ENCODE data around the gene CEBPZ. TPM values are rescaled to one million over a fixed set of nuclear protein-coding genes. Genes with fewer than 3 reads are reported as not detected.
A peak's percentile ranks its signal among the peaks of the same experiment; 100 is the strongest.

CEBPZ gene, protein sequence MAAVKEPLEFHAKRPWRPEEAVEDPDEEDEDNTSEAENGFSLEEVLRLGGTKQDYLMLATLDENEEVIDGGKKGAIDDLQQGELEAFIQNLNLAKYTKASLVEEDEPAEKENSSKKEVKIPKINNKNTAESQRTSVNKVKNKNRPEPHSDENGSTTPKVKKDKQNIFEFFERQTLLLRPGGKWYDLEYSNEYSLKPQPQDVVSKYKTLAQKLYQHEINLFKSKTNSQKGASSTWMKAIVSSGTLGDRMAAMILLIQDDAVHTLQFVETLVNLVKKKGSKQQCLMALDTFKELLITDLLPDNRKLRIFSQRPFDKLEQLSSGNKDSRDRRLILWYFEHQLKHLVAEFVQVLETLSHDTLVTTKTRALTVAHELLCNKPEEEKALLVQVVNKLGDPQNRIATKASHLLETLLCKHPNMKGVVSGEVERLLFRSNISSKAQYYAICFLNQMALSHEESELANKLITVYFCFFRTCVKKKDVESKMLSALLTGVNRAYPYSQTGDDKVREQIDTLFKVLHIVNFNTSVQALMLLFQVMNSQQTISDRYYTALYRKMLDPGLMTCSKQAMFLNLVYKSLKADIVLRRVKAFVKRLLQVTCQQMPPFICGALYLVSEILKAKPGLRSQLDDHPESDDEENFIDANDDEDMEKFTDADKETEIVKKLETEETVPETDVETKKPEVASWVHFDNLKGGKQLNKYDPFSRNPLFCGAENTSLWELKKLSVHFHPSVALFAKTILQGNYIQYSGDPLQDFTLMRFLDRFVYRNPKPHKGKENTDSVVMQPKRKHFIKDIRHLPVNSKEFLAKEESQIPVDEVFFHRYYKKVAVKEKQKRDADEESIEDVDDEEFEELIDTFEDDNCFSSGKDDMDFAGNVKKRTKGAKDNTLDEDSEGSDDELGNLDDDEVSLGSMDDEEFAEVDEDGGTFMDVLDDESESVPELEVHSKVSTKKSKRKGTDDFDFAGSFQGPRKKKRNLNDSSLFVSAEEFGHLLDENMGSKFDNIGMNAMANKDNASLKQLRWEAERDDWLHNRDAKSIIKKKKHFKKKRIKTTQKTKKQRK
- total RNA-seq (2016; rRNA removed; fragmentation: Illumina TruSeq; extraction: Trizol), result 117 and 182 TPM in 2 replicates
- 8.5 and 11.8 TPM in 2 replicates for total RNA-seq (2016; cell fraction: cytosol; rRNA removed; fragmentation: Illumina TruSeq; extraction: Trizol; ENCODE audit: low read depth)
- total RNA-seq (2016; cell fraction: insoluble cytoplasmic fraction; rRNA removed; fragmentation: Illumina TruSeq; extraction: Trizol), result 114 and 185 TPM in 2 replicates
- 25.5 and 32.8 TPM in 2 replicates for total RNA-seq (2016; cell fraction: membrane; rRNA removed; fragmentation: Illumina TruSeq; extraction: Trizol)
- 68.6 and 73.2 TPM in 2 replicates for total RNA-seq (2016; cell fraction: nucleus; rRNA removed; fragmentation: Illumina TruSeq; extraction: Trizol)
- polyA plus RNA-seq (2011; rRNA removed), result 10.7 and 14.4 TPM in 2 replicates
- 4.0 and 7.7 TPM in 2 replicates for polyA plus RNA-seq (2011; cell fraction: cytosol; rRNA removed)
- 7.1 and 10.6 TPM in 2 replicates for polyA plus RNA-seq (2011; cell fraction: nucleus; rRNA removed)
- 44.5 and 58.7 TPM in 2 replicates for polyA plus RNA-seq (2012)
- polyA plus RNA-seq (2016; cell fraction: cytosol; fragmentation: Illumina TruSeq; extraction: Trizol; ENCODE audit: low read depth), result 4.6 and 4.7 TPM in 2 replicates
- 124 and 132 TPM in 2 replicates for polyA plus RNA-seq (2016; cell fraction: insoluble cytoplasmic fraction; fragmentation: Illumina TruSeq; extraction: Trizol; ENCODE audit: low read depth)
- polyA plus RNA-seq (2016; cell fraction: membrane; fragmentation: Illumina TruSeq; extraction: Trizol; ENCODE audit: low read depth), result 10.1 and 10.4 TPM in 2 replicates
- 77.9 and 78.7 TPM in 2 replicates for polyA plus RNA-seq (2016; cell fraction: nucleus; fragmentation: Illumina TruSeq; extraction: Trizol; ENCODE audit: insufficient read depth, low read depth)
- 8.7 and 17.2 TPM in 2 replicates for polyA minus RNA-seq (2011; rRNA and poly(A)+ RNA removed; ENCODE audit: low replicate concordance)
- 17.0 and 22.0 TPM in 2 replicates for polyA minus RNA-seq (2011; cell fraction: cytosol; rRNA and poly(A)+ RNA removed)
- 54.3 and 66.8 TPM in 2 replicates for polyA minus RNA-seq (2011; cell fraction: nucleus; rRNA and poly(A)+ RNA removed)
- Bru-seq, nascent RNA, result percentile 94 among the genes with signal in this experiment
- percentile 94 among the genes with signal in this experiment for BruChase-seq, experiment 1, labeled RNA remaining after a 6-hour chase
- BruChase-seq, experiment 2, labeled RNA remaining after a 2-hour chase, result percentile 95 among the genes with signal in this experiment
- long read RNA-seq, experiment 1, transcript CEBPZ-201 (16 exons, 3,463 nt), result major isoform, 19 of 61 reads
- long read RNA-seq, experiment 1, partial matches to known transcripts, result 41 of 61 reads
- long read RNA-seq, experiment 1, other reads (novel, unspliced or antisense), result 1 of 61 reads
- long read RNA-seq, experiment 2, transcript CEBPZ-203 (5 exons, 611 nt), result minor isoform, 11 of 104 reads
- long read RNA-seq, experiment 2, transcript CEBPZ-201 (16 exons, 3,463 nt), result major isoform, 32 of 104 reads
- long read RNA-seq, experiment 2, partial matches to known transcripts, result 52 of 104 reads
- long read RNA-seq, experiment 2, other reads (novel, unspliced or antisense), result 9 of 104 reads

- H3K79me2 ChIP-seq (ENCODE audit: insufficient read depth, low read length), result peaks cover 88% of the 10 kb centered on the region
- POLR2A ChIA-PET, result interaction anchor here (0.6 to 2.4 kb wide), 19 partner anchors 9 to 1520 kb away, joined by 3 to 14 read pairs (median 3); partner anchors contain the start of genes CEBPZOS, EIF2AK2, PRKD3 and RMDN2
- intact Hi-C loops (cut with micrococcal nuclease; ENCODE audit: unreplicated experiment), result loop anchor here (1.0 to 10.0 kb wide), 4 partner anchors 35 to 147 kb away; partner anchors contain the start of genes CEBPZOS, GPATCH11, HEATR5B and PRKD3
- peak; percentile 82 for FAIRE-seq
- H3K4me1 ChIP-seq (ENCODE audit: insufficient read depth, low read length), result peaks cover 51% of the 10 kb centered on the region
- peak within 1 kb of the TSS; percentile 76 for H3K27ac ChIP-seq (ENCODE audit: extremely low read length, insufficient read depth, low read length)
- peak within 1 kb of the TSS; percentile 45 for H2AFZ ChIP-seq (ENCODE audit: low read length)
- no peaks in the 10 kb centered on the region; a peak in 1 of 5 replicates for H3K27me3 ChIP-seq (ENCODE audit: control insufficient read depth in 1 of 2, insufficient read depth in 2 of 2, low read length in 2 of 2)
- in situ Hi-C loops (cut with HindIII; ENCODE audit: extremely low pct_ligation_motif_present, low pct_unique_long_range_greater_than_20kb), result no loop called here
- H3K36me3 ChIP-seq (replicated peaks in 1 of 2; ENCODE audit: control insufficient read depth in 1 of 2, insufficient read depth in 2 of 2, low read length in 2 of 2), result peaks cover 8 to 23% of the 10 kb centered on the region in 2 experiments
- peaks cover 16% of the 10 kb centered on the region; the same call in 1 of the 2 replicates for H4K20me1 ChIP-seq (ENCODE audit: insufficient read depth, low read length)
- no TSS peak for BruUV-seq (replicated peaks)
- H3K4me2 ChIP-seq (ENCODE audit: low read depth, low read length), result peak within 1 kb of the TSS; percentile 88
- peak; percentile 98 for ATAC-seq
- H3K9me3 ChIP-seq (ENCODE audit: low read length), result no peaks in the 10 kb centered on the region
- peak within 1 kb of the TSS; percentile 84 to 99 (median 95) for H3K4me3 ChIP-seq (replicated peaks in 1 of 3; ENCODE audit: insufficient read depth in 1 of 3, low read depth in 2 of 3, low read length in 3 of 3)
- DNase-seq (ENCODE audit: low spot score), result peak; percentile 93
- peak within 1 kb of the TSS; percentile 94 for H3K9ac ChIP-seq (ENCODE audit: insufficient read depth, low read depth, low read length)
- 4% methylated on average over 63 of the region's 73 CpGs for WGBS (ENCODE audit: low lambda C conversion rate)
- CTCF ChIA-PET (ENCODE audit: low intra/inter-chr PET ratio, low total read pairs), result no interaction called here
- TF ChIP-seq ZNF546 (CRISPR knock-in tag; conservative IDR thresholded peaks at IDR 0.05), result peak; percentile 96
- TF ChIP-seq SOX6 (IDR thresholded peaks at IDR 0.05), result no peak
- peak; percentile 74 for TF ChIP-seq SOX6 (CRISPR knock-in tag; IDR thresholded peaks at IDR 0.05)
- TF ChIP-seq ZNF839 (CRISPR knock-in tag; IDR thresholded peaks at IDR 0.05; ENCODE audit: borderline replicate concordance), result peak; percentile 96
- no peak for TF ChIP-seq MBD4 (IDR thresholded peaks at IDR 0.05; ENCODE audit: borderline replicate concordance, low read length)
- TF ChIP-seq ELF1 (CRISPR knock-in tag; IDR thresholded peaks at IDR 0.05), result peak; percentile 95
- TF ChIP-seq SP5 (CRISPR knock-in tag; IDR thresholded peaks at IDR 0.05; ENCODE audit: borderline replicate concordance, low read depth), result no peak
- peak; percentile 88; the same call in 1 of the 2 replicates for TF ChIP-seq PLSCR1 (CRISPR knock-in tag; IDR thresholded peaks at IDR 0.05; ENCODE audit: borderline replicate concordance)
- peak; percentile 98 for TF ChIP-seq GABPB1 (CRISPR knock-in tag; IDR thresholded peaks at IDR 0.05)
- TF ChIP-seq POLR2AphosphoS5 (IDR thresholded peaks at IDR 0.05; ENCODE audit: low read depth, low read length), result peak; percentile 99
- peak; percentile 89; the same call in 1 of the 2 replicates for TF ChIP-seq KLF9 (CRISPR knock-in tag; IDR thresholded peaks at IDR 0.05; ENCODE audit: low read depth)
- TF ChIP-seq ZNF550 (CRISPR knock-in tag; IDR thresholded peaks at IDR 0.05; ENCODE audit: borderline replicate concordance), result no peak
- TF ChIP-seq JARID2 (CRISPR knock-in tag; IDR thresholded peaks at IDR 0.05; ENCODE audit: insufficient replicate concordance), result no peak
These were observed at the start of gene CEBPZ, which contains the start of gene NDUFAF7 for GRCh38 chr2:37231241-37232130. TSS of gene CEBPZ (minus strand) at chr2:37231596. CDS start at chr2:37231567, 29 bp downstream. TSS of gene NDUFAF7 (plus strand) at chr2:37231658. CDS start at chr2:37231706, 48 bp downstream.
